GM19240 (cell line): ENCODE data around the gene TINAG.

ENCODE experiments used
- DNase-seq: peaks from one replicate; pipeline ENCODE4 v3.0.0; 2011; ENCODE audit warnings: low spot score; ENCODE audit not compliant: insufficient read length

The TINAG gene

GRCh38 chr6:54308289-54308985, at the start of gene TINAG:
Gene TINAG (plus strand): TSS chr6:54308441. CDS start chr6:54308551, 110 bp downstream.
- no peak for DNase-seq

DNA sequence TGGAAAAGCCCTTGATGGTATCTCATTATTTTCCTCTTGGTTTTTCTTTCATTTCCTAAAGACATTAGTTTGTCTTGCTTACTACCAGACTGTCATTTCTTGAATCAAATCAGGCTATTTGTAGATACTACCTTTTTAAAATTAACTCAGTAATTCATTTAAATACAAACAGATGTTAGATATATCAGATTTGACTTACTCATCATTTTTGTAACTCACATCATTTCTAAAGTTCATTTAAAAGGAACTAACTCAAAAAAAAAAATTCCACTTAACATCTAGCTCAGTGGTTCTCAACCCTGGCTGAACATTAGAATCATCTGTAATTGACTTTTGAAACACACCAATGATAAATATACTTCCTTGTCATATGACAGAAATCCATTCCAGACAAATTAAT, 48.2 kb upstream of the TINAG start:
- no peak for DNase-seq

DNA sequence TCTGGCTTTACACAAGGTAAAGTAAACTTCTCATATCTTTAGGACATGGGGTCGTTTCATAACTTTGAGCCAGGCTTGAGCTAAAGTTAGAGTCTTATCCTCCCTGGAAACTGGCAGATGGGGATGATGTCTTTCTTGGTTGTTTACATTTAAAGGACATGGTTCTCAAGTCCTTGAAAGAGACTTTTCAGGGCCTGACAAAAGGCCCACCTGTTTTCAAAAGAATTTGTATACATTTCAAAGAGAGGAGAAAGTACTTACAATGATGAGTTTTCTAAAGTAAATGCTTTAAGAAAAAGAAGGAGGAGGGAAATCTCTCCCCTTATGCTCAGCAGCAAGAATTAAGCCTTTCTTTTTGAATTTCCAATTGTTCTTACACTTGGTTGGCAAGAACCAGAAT, 45.7 kb upstream of the TINAG start:
- DNase-seq: no peak

DNA sequence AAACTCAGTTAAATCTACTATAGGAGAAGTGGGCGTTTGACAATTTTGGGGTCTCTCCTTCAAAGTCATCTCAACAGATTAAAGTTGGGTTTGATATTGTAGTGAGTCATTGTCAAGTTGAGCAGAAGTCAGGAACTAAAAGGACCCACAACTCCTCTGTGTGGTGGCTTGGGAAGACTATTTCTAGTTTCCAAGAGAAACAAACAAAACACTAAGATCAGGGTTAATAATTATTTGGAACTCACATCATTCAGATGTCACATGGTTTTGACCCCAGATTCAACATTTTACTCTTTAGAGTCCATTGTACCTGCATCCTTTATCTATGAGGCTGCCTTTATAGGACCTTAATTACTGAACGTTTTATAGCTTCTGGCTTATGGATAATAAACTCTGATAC, 45.3 kb upstream of the TINAG start:
- no peak for DNase-seq

- DNase-seq: no peak
These were observed 43.5 kb upstream of the TINAG start for GRCh38 chr6:54264581-54265272.

GRCh38 chr6:54266400-54266923, 41.8 kb upstream of the TINAG start:
- DNase-seq: no peak

DNA sequence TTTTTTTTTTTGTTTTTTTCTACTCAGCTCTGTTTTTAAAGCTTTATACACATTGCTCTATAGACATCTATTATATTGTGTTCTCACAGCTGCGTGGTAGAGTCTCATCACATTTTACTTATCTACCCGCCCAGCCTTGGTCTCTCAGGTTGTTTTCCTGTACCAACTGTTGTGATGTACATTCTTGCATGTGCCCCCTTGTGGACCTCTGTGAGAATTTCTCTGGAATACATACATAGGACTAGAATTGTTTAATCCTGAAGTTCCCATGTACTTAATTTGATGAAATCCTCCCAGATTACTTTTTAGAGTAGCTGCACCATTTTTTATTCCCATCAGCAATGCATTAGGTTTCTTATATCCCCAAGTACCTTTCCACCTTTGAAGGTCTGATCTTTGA, 40.4 kb upstream of the TINAG start:
- DNase-seq: no peak

DNA sequence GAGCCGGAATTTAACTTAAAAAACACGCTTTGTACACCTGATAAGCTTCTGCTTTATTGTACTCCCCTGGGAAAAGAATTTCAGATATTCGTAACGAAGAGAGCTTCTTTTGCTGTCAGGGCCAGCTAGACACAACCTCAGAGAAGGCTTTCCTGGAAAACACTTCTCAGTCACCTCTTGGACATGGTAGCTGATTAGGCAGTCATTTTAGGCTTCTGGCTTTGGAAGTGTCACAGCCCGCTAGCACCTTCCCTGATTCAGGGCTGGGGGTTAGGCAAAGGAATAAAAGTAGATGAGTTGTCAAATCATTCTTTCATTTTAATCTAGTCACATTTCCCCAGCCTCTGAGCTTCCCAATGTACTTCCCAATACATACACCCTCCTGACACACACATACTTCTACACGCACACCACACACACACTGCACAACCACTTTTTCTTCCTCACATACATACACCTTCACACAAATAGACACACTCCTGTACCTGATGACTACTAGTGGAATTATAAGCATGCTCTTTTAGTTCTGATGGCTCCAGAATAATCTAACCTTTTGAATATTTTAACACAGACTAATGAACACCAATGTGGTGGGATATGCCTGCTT, 34.9 kb upstream of the TINAG start:
- DNase-seq: no peak

DNA sequence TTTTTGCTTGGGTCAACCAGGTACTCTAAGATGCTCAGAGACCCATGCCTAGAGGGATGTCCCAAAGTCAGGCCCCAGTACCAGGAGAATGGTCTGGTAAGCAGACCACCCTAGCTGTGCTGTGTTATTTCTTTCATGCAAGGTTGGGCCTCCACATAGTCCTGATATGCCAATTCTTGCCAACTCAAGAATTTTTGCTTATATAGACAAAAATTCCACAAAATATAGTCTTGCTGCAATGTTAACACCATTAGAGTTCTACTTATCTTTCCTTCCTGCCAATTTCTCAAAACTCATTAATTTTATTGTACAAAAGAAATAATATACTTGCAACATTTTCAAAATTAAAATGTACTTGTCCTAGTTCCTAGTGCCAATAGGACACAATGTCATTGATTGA, 33.9 kb upstream of the TINAG start:
- no peak for DNase-seq

GRCh38 chr6:54282186-54282585, 26.1 kb upstream of the TINAG start:
- DNase-seq: no peak

- no peak for DNase-seq
These were observed 23.9 kb upstream of the TINAG start for GRCh38 chr6:54284161-54284860.

DNA sequence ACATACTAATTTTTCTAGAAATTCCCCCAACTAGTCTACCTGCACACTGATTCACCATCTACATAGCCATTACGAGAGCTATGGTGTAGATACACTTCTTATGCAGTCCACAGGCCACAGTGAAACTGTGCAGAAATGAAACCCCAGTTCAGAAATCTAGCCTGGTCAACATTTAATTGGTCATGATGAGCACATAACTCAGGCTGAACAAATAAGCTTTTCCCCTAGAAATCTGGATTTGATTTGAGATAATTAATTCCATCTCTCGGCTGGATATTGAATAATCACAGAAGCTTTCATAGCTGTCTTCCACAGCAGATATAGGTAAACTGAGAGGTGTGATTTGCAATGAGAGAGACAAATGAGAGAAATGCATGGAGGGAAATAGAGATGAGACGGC, 22.6 kb upstream of the TINAG start:
- DNase-seq: no peak

GRCh38 chr6:54286141-54286540, 22.1 kb upstream of the TINAG start:
- no peak for DNase-seq

- no peak for DNase-seq
These were observed 19.8 kb upstream of the TINAG start for GRCh38 chr6:54288474-54288873.

GRCh38 chr6:54289426-54289825, 18.8 kb upstream of the TINAG start:
- DNase-seq: no peak

DNA sequence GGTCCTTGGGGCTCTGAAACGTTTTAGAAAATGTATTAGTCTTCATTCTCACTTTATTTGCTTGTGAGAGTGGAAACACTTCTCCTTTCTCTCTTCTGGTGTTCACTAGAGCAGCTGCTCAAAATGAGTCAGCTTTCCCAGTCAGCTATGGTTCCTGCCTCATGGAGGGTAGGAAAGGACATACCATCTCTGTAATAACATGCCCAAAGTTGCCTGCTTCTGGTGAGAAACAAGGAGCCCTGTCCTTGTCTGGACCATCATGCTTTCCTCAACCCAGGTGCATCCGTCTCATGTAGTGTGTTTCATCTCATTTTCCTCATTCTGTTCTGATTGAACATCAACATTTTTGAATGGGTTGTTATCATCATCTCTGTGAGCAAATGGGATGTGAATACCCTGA, 17.1 kb upstream of the TINAG start:
- no peak for DNase-seq

DNA sequence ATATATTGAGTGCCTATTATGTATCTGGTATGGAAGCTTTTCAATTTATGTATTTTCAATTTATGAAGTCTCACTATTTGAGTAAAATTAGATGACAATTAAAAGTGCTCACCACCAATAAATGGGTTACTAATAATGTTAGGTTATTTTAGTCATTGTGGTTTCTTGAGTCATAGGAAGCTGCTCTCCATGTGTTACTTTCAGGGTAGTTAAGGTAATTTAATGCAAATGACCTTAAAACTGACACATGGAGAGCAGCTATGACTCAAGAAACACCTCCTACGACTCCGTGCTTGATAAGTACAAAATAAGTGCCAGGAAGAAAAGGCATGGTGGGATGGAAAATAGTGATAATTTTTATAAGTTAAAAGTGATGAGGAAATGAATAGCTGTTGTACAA, 16.5 kb upstream of the TINAG start:
- DNase-seq: no peak

GRCh38 chr6:54294965-54295532, 13.2 kb upstream of the TINAG start:
- no peak for DNase-seq

- no peak for DNase-seq
These were observed 8.5 kb upstream of the TINAG start for GRCh38 chr6:54299542-54300269.

GRCh38 chr6:54301770-54302169, 6.5 kb upstream of the TINAG start:
- no peak for DNase-seq

DNA sequence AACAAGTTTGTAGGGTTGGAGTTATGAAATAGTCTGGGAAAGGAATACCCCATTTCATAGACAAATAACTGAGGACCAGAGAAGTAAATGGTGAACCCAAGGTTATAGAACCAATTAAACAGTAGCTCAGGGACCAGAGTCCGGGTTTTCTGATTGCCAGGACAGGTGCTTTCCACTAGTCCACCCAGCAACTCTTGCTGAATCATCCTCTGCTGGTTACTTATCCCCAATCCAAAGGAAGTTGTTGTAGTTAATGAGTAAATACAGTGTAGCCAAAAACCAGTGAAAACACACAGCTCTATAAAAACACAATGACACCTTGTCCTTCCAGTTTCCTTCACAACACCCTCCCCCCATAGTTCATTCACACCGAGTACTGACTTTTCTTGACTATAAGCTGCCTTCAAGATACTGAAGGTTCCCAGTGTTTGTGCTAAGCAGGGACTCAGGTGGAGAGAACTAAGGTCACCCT, 766 bp upstream of the TINAG start:
- DNase-seq: no peak
